ENCODE measurements around the gene ARHGAP27.
A peak's percentile ranks its signal among the peaks of the same experiment; 100 is the strongest.

Gene ARHGAP27

DNA sequence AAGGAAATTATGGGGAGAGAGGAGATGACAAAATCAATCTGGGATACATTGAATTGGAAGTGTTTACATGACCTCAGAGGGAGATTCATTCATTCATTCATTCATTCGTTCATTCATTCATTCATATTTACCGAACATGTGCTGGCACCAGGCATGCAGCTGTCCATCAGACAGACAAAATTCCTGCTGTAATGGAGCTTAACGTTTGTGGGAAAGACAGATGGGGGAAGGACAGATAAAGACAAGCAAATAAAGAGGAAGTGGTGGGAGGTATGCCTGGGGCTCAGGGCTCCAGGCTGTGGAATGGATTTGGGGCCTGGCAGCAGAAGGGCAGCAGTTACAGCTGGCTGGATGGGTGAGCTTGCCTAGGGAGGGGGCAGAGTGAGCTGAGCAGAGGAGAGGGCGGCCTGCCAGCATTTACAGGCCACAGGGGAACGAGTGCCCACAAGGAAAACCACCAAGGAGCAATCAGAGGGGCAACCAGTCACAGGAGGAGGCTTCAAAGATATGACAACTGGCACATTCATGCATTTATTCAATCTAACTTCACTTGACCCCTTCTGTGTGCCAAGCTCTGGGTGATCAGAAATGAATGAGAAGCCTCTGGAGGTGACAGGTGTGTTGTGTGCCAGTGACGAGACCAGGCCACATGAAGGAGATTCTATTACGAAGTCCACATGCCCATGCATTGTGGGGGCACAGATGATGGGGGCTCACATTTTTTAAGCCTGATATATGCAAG, 48.5 kb downstream of the ARHGAP27 start:
- no peak for DNase-seq

GRCh38 chr17:45383003-45383402, 49.7 kb downstream of the ARHGAP27 start:
- DNase-seq = no peak

DNA sequence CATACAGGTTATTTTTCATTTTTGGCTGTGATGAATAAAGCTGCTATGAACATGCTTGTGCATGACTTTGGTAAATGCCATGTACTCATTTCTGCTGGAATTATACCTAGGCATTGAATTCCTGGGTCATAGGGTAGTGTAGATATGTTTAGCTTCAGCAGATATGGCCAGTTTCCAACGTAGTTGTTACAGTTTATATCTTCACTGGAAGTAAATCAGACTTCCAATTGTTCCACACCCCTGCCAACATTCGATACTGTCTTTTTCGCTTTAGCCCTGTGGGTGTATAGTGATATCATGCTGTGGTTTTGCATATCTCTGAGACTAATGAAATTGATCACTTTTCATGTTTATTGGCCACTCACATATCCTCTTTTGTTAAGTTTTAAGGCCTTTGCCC, 50.4 kb downstream of the ARHGAP27 start:
- no peak for DNase-seq

DNA sequence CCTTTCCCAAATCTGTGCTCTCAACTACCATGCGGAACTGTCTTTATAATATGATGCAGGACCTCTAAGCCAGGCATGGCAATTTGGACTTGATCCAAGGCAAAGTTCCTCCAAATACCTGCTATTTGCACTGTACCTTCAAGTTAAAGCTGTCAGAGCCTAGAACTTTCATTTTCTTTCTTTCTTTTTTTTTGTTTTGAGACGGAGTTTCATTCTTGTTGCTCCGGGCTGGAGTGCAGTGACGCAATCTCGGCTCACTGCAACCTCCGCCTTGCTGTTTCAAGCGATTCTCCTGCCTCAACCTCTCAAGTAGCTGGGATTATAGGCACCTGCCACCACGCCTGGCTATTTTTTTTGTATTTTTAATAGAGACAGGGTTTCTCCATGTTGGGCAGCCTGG, 51.7 kb downstream of the ARHGAP27 start:
- DNase-seq = no peak

GRCh38 chr17:45380046-45380765, 52.5 kb downstream of the ARHGAP27 start:
- peak; percentile 15 for DNase-seq

GRCh38 chr17:45377401-45377800, 55.3 kb downstream of the ARHGAP27 start:
- no peak for DNase-seq

DNA sequence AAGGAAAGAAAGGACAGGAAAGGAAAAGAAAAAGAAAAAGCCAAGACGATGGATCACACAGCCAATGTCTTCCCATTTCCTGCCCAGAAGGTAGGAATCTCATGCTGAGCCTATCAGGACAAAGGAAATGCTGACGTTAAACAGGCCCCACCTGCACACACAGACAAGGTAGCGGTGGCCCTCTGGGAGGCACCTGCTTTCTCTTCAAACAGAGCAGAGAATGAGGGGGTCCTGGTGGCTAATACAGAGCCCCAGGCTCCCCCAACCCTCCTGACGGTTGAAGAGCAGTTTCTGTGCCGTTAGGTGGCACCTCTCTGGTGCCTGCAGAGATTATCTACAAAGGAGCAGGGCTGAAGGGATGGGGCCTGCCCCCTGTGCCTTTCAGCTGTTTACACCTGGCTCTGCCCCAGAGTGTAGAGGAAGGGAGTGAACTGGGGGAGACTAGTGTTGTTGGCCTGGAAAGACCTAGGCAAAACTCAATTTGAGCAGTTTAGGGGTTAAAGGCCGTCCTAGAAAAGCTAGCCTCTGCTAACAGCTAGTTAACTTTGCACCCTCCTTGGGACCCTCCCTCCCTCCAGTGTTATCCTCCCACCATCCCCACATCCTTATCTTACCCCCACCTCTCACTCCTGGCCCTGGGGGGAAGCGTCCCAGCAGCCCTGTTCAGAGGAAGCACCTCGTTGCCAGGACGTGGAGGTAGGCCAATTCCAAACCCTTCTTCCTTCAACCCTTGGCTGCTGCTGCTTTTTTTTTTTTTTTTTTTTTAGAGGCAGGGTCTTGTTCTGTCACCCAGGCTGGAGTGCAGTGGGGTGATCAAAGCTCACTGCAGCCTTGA, 56.3 kb downstream of the ARHGAP27 start:
- no peak for DNase-seq

DNA sequence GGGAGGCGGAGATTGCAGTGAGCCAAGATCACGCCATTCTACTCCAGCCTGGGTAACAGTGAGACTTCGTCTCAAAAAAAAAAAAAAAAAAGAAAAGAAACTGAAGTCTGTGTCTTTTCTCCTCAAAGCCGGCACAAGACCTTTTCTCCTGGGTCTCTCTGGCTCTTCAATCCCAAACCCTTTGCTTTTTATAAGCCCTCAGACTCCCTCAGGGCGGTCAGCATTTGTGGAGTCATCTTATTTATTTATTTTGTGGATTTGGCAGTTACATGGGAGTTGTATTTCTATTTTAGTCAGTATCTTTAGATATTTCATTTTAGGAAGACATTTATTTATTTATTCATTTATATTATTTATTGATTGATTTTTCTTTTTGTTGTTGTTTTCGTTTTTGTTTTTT, 58.2 kb downstream of the ARHGAP27 start:
- no peak for DNase-seq

GRCh38 chr17:45372325-45372869, 60.3 kb downstream of the ARHGAP27 start:
- DNase-seq = no peak

GRCh38 chr17:45371414-45372324, 61.0 kb downstream of the ARHGAP27 start:
- no peak for DNase-seq

- DNase-seq = no peak
Measured at GRCh38 chr17:45370949-45371413, 61.7 kb downstream of the ARHGAP27 start.

DNA sequence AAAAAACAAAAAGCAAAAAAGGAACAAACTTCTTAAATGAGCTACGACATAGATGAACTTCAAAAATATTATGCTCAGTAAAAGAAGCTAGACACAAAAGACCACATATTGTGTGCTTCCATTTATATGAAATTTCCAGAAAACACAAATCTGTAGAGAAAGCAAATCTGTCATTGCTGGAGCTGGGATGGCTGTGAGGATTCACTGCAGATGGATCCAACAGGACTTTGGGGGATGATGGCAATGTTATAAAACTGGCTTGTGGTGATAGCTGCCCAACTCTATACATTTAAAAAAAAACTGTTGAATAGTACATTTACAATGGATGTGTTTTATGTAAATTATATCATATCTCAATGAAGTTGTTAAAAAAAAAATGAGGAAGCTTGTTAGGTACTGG, 63.2 kb downstream of the ARHGAP27 start:
- DNase-seq = no peak

DNA sequence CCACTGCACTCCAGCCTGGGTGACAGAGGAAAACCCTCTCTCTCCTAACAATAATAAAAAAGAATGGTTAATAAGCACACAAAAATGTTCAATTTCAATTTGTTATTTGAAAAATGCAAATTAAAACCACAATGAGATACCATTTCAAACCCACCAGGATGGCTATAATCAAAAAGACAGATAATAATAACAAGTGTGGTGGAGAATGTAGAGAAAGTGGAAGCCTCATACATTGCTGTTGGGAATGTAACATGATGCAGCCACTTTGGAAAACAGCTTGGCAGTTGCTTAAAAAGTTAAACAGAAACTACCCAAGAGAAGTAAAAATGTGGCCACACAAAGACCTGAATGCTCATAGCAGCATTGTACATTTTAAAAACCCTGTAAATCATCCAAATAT, 64.0 kb downstream of the ARHGAP27 start:
- no peak for DNase-seq

GRCh38 chr17:45367216-45367615, 65.5 kb downstream of the ARHGAP27 start:
- DNase-seq = no peak

DNA sequence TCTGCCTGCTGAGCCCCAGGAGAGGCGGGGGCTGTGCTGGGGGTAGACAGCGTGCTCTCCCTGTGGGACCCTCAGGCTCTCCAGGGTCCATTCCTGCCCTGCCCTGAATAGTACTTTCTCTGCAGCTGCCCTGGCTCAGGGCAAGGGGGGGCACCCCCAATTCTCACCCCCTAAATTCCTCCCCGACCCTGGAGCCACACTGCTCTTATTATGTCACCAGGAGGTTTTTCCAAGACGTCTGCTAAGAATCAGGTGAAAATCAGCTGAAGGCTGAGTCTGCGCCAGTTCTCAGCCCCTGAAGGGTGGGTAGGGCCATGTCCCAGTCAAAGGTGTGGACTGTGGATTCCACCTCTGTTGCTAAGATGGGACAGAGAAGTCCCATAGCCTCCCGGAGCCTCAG, 66.0 kb downstream of the ARHGAP27 start:
- no peak for DNase-seq

DNA sequence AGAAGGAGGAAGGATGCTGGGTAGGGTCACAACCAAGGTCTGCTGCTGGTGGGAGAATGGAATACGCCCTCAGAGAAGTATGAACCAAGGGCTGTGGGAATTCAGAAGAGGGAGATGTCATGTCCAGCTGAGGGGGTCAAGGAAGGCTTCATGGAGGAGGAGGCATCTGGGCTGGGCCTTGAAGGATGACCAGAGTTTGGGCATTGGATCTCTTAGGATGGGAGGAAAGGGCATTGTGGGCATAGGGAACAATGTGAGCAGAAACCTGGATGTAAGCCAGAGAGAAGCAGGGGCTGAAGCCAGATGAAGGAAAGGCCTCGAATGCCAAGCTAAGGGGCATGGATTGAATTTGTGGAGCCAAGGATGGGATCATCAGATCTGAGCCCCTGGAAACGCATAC, 66.6 kb downstream of the ARHGAP27 start:
- DNase-seq = no peak

DNA sequence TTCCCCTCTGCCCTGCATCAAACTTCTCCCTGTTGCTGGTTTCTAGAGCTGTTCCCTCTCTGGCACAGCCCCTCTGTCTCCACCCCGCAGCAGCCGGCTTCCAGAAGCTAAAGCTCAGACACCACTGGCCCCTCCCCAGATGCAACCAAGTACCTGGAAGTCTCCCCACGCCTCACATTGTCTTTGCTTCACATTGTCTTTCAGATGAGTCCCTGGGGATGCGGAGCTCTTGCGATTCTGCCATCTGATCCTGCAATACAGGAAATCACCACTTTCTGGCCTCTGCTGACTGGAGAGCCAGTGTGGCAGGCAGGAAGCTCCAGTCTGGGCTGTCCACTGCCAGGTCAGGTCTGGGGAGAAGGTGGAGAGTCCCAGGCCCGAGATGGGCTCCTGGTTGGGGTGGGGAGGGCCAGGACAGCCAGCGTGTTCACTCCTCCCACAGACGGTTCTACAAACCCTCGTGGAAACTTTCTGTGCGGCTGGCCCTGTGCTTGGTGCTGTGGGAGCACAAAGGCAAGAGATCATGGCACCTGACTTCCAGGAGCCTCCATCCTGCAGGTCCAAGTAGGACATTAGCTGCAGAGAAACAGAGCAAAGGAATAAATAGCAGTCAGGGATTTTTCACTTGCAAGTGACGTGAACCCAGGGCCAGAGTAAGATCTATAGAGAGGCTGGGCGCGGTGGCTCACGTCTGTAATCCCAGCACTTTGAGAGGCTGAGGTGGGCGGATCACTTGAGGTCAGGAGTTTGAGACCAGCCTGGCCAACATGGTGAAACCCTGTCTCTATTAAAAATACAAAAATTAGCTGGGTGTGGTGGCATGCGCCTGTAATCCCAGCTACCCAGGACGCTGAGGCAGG, 67.9 kb downstream of the ARHGAP27 start:
- no peak for DNase-seq

- DNase-seq = no peak
Measured at GRCh38 chr17:45363498-45363897, 69.2 kb downstream of the ARHGAP27 start.

- DNase-seq = no peak
Measured at GRCh38 chr17:45361976-45362375, 70.7 kb downstream of the ARHGAP27 start.

DNA sequence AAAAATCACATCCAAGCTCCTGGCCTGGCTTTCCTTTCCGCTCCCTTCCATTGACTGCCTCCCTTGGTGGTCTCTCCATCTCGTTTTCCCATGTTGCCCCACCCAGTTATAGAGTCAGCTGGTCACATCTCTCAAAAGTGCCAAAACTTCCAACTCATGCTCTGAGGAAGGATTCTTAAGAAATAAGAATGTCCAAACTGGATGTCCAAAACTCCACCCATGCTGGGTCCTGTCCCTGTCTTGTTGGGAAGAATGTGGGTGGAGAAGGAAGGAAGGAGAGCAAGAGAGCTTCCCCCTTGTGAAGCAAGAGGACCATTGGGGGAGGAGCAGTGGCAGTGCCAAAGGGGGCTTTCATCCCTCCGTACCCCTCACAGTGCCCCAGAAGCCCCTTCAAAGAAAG, 71.2 kb downstream of the ARHGAP27 start:
- no peak for DNase-seq

DNA sequence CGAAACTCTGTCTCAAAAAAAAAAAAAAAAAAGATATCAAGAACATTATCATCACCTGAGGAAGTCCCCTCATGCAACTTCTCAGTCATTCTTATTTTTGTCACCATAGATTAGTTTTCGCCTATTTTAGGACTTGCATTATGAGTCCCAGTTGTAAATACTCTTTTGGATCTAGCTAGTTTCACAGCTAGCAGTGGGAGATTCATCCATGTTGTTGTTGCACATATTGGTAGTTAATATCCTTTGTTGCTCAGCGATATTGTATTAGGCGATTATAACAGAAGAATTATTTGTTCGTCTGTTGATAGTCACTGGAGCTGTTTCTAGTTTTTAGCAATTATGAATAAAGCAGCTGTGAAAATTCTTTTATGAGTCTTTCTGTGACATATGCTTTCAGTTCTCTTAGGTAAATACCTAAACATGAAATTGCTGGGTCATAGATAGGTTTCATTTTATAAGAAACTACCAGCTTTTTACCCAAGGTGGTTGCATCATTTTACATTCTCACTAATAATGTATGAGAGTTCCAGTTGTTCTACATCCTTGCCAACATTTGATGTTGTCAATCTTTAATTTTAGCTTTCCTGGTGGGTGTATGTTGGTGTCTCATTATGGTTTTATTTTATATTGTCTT, 75.2 kb downstream of the ARHGAP27 start:
- DNase-seq = no peak

All from CD4-positive, alpha-beta T cell treated with Interleukin-17A for 1 hour (primary cell).